GM21737 (cell line): ENCODE data around the gene ANKFY1.
"Not testable (repeated sequence)": the region's sequence is repeated elsewhere in the genome, so short reads cannot be mapped to it uniquely, and the experiment has no call there.

Experiments
- ATAC-seq: cut with Tn5 transposase; IDR thresholded peaks from one replicate; pipeline ENCODE4 v1.9.1; 2021; ENCODE audit warnings: mild to moderate bottlenecking, moderate library complexity; ENCODE audit not compliant: unreplicated experiment

ANKFY1 gene

GRCh38 chr17:4258867-4259266 is 4.9 kb downstream of the ANKFY1 start:
- no peak for ATAC-seq

GRCh38 chr17:4256952-4257351 is 6.8 kb downstream of the ANKFY1 start:
- ATAC-seq = no peak

DNA sequence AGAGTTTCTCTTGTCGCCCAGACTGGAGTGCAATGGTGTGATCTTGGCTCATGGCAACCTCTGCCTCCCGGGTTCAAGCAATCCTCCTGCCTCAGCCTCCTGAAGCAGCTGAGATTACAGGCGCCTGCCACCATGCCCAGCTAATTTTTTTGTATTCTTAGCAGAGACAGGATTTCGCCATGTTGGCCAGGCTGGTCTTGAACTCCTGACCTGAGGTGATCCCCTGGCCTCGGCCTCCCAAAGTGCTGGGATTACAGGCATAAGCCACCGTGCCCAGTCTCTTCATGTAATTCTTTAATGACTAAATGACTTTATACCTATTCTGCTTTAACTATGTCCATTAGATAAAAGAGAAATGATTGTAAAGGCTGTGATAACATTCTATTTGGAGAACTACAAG is 8.5 kb downstream of the ANKFY1 start:
- not testable (repeated sequence) for ATAC-seq

DNA sequence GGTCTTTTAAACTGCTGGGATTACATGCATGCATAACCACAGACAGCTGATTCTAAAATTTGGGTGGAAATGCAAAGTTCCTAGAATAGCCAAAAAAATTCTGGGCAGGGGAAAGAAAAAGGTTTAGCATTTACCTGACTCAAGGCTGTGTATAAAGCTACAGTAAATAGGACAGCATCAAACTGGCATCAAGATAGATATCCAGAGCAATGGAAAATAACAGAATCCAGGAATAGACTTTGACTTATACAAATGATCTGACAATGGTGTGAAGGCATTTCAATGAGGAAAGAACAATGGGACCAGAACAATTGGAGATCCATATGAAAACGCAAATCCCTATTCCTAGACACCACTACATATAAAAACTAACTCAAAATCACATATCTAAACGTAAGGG is 12.9 kb downstream of the ANKFY1 start:
- no peak for ATAC-seq

GRCh38 chr17:4249452-4250029 is 14.2 kb downstream of the ANKFY1 start:
- no peak for ATAC-seq

DNA sequence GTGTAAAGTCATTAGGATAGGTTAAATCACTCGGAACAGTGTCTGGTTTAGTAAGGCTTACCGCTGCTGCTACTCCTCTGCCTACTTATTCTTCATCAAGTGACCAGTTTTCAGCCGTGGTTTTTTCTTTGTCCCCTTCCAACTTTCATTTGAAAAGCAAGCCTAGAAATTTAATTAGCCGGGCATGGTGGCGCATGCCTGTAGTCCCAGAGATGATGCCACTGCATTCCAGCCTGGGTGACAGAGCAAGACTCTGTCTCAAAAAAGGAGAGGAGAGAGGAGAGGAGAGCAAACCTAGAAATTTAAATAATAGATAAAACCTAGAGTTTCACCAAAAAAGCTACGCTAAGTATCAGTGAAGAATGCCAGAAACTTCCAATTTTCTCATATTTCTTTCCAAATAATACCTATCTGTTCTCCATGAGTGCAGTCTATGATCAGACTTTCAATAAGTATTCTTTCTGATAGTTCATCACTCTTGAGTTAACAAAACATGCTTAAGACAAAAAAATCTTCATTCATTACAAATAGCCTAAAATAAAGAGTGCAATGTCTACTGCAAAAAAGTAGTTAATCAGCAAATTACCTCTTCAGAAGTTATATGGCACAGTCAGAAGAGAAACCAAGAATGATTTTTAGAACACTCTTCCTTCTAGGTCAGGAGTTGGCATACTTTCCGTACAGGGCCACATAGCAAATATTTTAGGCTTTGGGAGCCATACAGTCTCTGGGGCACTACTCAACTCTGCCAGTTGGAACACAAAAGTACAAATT is 15.1 kb downstream of the ANKFY1 start:
- ATAC-seq = no peak

- ATAC-seq = no peak
Measured at GRCh38 chr17:4247971-4248388, 15.8 kb downstream of the ANKFY1 start.

DNA sequence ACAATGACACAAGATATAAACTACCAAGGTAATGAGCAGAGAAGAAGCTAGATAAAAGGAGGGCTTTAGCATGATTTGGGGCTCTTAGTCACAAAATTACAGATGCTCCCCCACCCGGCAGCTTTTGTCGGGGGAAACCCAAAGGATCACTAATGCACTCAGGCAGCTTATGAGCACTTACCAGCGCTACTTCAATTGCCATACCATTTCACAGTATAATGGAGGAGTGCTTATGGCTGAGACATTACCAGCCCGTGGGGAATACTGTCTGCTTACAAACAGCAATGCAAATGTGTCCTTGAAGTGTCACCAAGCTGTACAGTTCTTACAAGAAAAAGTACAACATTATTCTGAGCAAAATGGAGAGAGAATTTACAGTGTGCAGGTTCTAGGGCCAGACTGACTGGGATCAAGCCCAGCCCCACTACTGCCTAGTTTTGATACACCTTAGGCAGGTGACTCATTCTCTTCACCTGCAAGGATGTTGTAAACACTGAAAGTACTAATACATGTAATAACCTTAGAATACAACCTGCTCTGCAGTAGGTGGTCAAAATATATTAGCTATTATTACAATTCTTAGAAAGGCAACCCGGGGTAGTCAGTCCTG is 16.3 kb downstream of the ANKFY1 start:
- ATAC-seq = no peak

GRCh38 chr17:4246674-4247073 is 17.1 kb downstream of the ANKFY1 start:
- no peak for ATAC-seq

DNA sequence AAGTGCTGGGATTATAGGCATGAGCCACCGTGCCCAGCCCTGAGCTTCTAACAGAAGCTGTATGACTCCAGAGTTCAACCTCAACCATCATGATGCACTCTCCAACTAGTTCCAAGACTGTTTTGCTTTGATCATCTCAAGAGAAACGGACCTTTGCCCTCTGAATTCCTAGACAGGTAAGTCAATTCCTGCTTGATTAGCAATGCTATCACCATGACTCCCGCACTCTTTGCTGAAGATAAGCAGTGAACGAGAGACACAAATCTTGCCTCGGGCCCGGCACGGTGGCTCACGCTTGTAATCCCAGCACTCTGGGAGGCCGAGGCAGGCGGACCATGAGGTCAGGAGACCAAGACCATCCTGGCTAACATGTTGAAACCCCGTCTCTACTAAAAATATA is 22.2 kb downstream of the ANKFY1 start:
- ATAC-seq = no peak

DNA sequence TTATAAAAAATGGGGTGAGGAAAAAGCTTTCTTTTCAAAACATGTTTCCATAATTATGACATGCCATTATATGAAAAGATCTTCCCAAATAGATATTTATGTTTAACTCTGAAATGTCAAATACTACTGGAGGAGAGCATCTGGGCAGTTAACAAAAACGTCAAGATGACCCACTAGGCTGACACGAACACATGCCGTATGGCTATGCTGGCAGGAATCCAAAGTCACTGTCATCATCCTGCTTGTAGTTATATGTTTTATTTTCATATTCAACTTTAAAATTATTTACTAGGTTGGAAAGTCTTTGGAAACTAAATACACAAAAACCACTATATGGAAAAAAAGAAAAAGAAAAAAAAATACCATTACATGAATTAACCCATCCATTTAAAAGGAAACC is 27.3 kb downstream of the ANKFY1 start:
- no peak for ATAC-seq

DNA sequence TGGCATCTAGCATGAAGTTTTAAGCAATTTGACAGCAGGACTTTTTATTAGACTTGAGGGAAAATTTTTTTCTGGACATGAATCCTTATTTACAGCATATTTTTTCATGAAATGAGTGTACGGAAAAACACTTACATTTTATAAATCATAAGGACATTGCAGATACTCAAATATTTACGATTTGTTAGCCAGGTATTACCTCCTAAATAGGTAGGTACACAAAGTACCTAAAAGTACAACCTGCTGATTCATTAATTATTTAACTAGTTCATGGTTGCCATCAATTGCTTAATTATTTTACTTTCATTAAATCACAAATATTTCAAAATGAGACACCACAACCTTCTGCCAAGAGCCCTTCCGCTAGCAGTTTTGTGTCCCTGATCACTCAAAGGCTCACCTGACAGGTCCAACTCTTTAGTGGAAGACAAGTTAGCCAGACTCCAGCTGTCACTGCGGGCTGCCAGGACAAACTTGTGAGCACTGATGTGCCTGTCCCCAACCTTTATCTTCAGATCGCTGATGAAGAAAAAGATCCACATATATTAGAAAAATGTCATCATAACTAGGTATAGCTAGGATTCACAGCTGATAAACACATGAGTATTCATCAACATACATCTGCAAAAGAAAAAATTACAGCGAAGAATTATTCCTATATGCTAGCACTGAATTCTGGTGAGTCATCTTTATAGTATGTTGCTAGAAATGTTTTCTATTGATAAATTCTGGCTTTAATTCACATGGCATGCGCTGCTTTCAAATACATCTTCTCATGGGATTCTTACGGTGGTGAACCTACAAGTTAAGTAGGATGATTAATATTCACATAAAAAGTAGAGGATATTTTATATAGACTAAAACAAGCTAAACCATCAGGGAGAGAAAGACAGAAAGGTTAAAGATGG is 28.2 kb downstream of the ANKFY1 start:
- ATAC-seq = no peak

DNA sequence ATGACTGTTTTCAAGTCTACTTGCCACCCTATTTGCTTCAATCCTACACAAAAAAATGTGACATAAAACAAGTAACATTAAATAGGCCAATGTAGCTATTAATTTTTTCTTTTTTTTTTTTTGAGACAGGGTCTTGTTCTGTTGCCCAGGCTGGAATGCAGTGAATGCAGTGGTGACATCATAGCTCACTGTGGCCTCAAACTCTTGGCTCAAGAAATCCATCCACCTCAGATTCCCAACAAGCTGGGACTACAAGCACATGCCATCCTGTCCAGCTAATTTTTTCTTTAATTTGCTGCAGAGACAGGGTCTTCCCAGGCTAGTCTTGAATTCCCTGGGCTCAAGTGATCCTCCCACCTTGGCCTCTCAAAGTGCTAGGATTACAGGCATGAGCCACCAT is 29.4 kb downstream of the ANKFY1 start:
- ATAC-seq = no peak

DNA sequence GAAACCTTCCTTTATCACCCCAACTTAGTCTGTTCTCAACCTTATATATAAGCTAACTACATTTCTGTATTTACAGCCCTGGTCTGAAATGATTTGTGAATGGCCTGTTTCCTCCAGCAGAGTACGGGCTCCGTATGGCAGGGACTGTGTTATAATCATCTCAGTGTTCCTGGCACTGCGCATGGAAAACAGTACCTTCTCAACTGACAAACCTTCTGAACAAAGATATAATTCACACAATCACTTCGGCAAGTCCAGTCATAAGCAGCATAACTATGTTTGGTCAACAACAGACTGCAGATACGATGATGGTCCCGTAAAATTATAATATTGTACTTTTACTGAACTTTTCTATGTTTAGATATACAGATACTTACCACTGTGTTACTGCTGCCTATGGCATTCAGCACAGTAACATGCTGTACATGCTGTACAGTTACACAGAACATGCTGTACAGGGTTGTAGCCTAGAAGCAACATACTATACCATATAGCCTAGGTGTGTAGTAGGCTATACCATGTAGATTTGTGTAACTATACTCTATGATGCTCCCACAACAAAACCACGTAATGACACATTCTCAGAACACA is 30.0 kb downstream of the ANKFY1 start:
- ATAC-seq = no peak

DNA sequence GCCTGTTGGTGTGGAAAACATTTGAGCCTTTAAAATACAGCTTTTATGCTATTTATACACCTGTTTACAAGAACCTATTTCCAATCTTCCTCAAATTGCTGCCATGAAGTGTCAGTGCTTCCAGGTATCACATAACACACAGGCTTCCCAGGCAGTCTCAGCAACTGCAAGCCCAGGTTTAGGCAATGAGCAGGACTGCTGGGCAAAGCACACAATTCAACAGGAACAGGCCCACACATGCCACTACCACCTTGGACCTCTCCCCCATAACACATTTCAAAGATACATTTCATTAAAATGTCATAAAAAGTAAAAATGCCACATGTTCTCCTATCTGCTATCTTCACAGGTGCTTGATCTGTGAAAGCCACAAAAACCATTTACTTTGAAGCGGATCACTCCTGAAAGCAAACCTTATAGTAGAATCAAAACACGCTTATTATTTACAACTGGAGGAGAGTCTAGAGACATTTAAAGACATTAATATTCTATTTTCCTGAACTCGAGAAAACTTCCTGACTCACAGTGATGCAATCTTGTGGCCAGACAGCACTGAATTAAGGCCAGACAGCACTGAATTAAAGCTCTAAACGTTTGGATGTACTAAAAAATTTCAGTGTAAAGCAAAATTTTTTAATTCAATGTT is 31.5 kb downstream of the ANKFY1 start:
- no peak for ATAC-seq

DNA sequence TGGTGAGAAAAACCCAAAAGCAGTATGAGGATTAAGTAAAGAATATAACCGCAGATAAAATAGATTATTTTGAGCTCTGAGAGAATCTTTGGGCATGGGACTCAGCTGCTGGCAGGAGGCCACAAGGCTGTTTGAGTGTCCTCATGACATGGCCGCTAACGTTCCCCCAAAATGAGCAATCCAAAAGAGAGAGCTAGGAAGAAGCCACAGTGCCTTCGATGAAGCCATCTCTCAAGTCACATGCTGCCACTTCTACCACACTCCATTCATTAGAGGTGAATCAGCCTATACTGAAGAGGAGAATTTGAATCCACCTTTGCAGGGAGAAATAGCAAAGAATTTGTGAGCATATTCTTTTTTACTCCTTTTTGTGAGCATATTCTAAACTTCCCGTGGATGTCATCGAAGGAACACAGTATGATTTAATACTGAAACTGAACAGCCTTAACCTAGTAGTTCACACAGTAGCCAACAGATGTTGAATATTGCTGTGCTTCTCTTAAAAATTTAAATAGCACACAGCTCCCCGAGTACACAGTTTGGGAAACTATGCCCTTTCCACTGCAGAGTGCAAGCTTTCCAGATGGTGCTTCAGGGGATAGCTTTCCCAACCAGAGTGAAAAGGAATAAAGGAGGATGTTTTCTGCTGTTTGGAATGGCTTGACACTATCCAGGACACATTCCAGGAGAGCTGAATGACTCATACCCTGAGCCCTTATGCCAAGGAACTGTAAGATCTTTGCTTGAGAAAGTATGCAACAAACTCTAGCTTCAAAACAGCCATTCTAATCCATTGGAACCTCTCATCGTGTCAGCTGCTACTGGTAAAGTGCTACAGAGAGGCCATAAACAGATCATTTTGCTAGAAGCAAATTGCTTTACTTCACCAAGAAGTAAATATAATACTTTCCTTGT is 33.9 kb downstream of the ANKFY1 start:
- no peak for ATAC-seq

DNA sequence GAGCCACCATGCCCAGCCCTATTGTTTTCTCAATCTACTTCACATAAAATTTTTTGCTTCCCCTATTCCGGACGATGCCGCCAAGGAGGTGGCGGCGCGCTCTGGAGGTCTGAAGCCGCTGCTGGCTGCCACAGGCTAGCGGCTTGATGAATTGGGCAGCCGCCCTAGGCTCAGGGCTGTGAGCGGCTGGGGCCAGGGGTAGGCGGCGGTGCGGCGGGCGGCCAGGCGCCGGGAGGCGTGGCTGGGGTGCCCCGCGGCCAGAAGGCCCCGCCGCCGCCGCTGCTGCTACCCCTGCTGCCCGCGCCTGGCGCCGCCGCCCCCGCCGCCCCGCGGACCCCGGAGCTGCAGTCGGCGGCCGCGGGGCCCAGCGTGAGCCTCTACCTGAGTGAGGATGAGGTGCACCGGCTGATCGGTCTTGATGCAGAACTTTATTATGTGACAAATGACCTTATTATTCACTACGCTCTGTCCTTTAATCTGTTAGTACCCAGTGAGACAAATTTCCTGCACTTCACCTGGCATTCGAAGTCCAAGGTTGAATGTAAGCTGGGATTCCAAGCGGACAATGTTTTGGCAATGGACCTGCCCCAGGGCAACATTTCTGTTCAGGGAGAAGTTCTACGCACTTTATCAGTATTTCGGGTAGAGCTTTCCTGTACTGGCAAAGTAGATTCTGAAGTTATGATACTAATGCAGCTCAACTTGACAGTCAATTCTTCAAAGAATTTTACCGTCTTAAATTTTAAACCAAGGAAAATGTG is 41.7 kb downstream of the ANKFY1 start:
- no peak for ATAC-seq

- no peak for ATAC-seq
Measured at GRCh38 chr17:4221163-4221562, 42.6 kb downstream of the ANKFY1 start.

- no peak for ATAC-seq
Measured at GRCh38 chr17:4220655-4221054, 43.1 kb downstream of the ANKFY1 start.
